Sigmoid colon (tissue), 7 donors: ENCODE results near the gene SPATA45. TPM values are rescaled to one million over a fixed set of nuclear protein-coding genes. Genes with fewer than 3 reads are reported as not detected.

Experiments used
- DNase-seq: peaks from one replicate; pipeline ENCODE4 v3.0.0-alpha.2; 2019
- H3K27ac ChIP-seq, 4 donors: fragments of 200-600 bp; sonication (generic); one replicate each; pipeline ENCODE4 v1.5.1; 2016 to 2019; ENCODE audit warnings: mild to moderate bottlenecking in 1 of 4
- H3K27me3 ChIP-seq, 3 donors: fragments of 200-600 bp; sonication (generic); one replicate each; pipeline ENCODE4 v1.5.1; 2019; ENCODE audit warnings: mild to moderate bottlenecking in 1 of 3
- H3K36me3 ChIP-seq, 4 donors: fragments of 200-600 bp; sonication (generic); one replicate each; pipeline ENCODE4 v1.5.1; 2016 to 2019
- H3K4me1 ChIP-seq, 4 donors: fragments of 200-600 bp; sonication (generic); one replicate each; pipeline ENCODE4 v1.5.1; 2017 to 2019
- H3K4me3 ChIP-seq, 4 donors: fragments of 200-600 bp; sonication (generic); one replicate each; pipeline ENCODE4 v1.5.1; 2017 to 2019; ENCODE audit warnings: mild to moderate bottlenecking in 2 of 4, moderate library complexity in 1 of 4
- H3K9me3 ChIP-seq, 4 donors: fragments of 200-600 bp in 3 of 4; sonication (generic) in 3 of 4; one replicate each; pipeline versions ENCODE4 v1.5.1 to v1.6.1; 2013 to 2019
- CTCF ChIP-seq, 4 experiments: fragments of 450-650 bp in 3 of 4; fragments of 200-600 bp in 1 of 4; IDR thresholded peaks; one replicate each; pipeline ENCODE4 v1.5.1; 2016 to 2019; ENCODE audit warnings: antibody characterized with exemption in 4 of 4, mild to moderate bottlenecking in 3 of 4, moderate library complexity in 2 of 4
- EP300 ChIP-seq, 4 donors: sonication (generic); formaldehyde crosslinking; IDR thresholded peaks; one replicate each; pipeline ENCODE4 v1.6.1; 2017; ENCODE audit warnings: antibody characterized with exemption in 4 of 4
- POLR2A ChIP-seq, 2 donors: fragments of 450-650 bp; IDR thresholded peaks; one replicate each; pipeline ENCODE4 v1.6.1; 2016; ENCODE audit warnings: antibody characterized with exemption in 2 of 2, mild to moderate bottlenecking in 2 of 2, moderate library complexity in 2 of 2
- POLR2AphosphoS5 ChIP-seq, 4 donors: sonication (generic); formaldehyde crosslinking; IDR thresholded peaks; one replicate each; pipeline ENCODE4 v1.6.1; 2017; ENCODE audit warnings: antibody characterized with exemption in 4 of 4
- WGBS, 2 donors: extraction: QIAGEN DNeasy Blood & Tissue Kit; methylation state at CpG; one replicate each; pipeline ENCODE4 v1.1.7; 2013; 5-methylcytosine and 5-hydroxymethylcytosine counted together
- intact Hi-C: fragments of 100-400 bp; cut with DNase I; formaldehyde crosslinking; loops from one replicate; pipeline ENCODE4 v1.15.1; 2023
- polyA plus RNA-seq, 3 donors: library from polyadenylated mRNA; stranded (reverse); fragments of 200-250 nt; gene quantifications; one replicate each; pipeline ENCODE4 v1.2.3, GENCODE V29; 2013
- total RNA-seq, 4 donors: library from RNA; depleted of rRNA; stranded (reverse); fragments of >200 nt; gene quantifications; one replicate each; pipeline ENCODE4 v1.1.0, GENCODE V29; 2016
- donor health status: healthy with polysubstance abuse.
- donor health status: Bipolar disorder and iron deficiency.
- donor health status: healthy.

Gene SPATA45
- total and polyA plus RNA-seq, 7 donors, result not detected

GRCh38 chr1:212824201-212824600, 23.2 kb downstream of the SPATA45 start:
- no peaks in the 10 kb centered on the region for H3K36me3 ChIP-seq
- H3K27ac ChIP-seq, result no peak overlapping the region
- no peak for DNase-seq
- intact Hi-C loops, result no loop called here
- TF ChIP-seq CTCF (IDR thresholded peaks at IDR 0.05) (no peak), POLR2A (IDR thresholded peaks at IDR 0.05) (no peak), POLR2AphosphoS5 (IDR thresholded peaks at IDR 0.05) (no peak), EP300 (IDR thresholded peaks at IDR 0.05) (no peak)
- H3K9me3 ChIP-seq, result peaks cover 0 to 10% (median 9%) of the 10 kb centered on the region in 4 donors
- no peaks in the 10 kb centered on the region for H3K27me3 ChIP-seq
- WGBS, 2 donors, result 97% methylated on average over 16 of the region's 16 CpGs
- no peak overlapping the region for H3K4me3 ChIP-seq
- H3K4me1 ChIP-seq, result no peaks in the 10 kb centered on the region

- no peaks in the 10 kb centered on the region for H3K27me3 ChIP-seq
- H3K4me3 ChIP-seq, result no peak overlapping the region
- peaks cover 0 to 10% (median 9%) of the 10 kb centered on the region in 4 donors for H3K9me3 ChIP-seq
- H3K4me1 ChIP-seq, result no peaks in the 10 kb centered on the region
- 97 to 98% methylated on average over 3 of the region's 3 CpGs for WGBS, 2 donors
- no peak for TF ChIP-seq CTCF (IDR thresholded peaks at IDR 0.05)
- no peak for TF ChIP-seq POLR2A (IDR thresholded peaks at IDR 0.05)
- TF ChIP-seq POLR2AphosphoS5 (IDR thresholded peaks at IDR 0.05), result no peak
- no peak for TF ChIP-seq EP300 (IDR thresholded peaks at IDR 0.05)
- no peak for DNase-seq
- no peaks in the 10 kb centered on the region for H3K36me3 ChIP-seq
- intact Hi-C loops, result no loop called here
- no peak overlapping the region for H3K27ac ChIP-seq
Observed at GRCh38 chr1:212822956-212823355, 24.5 kb downstream of the SPATA45 start.

GRCh38 chr1:212820969-212821368, 26.5 kb downstream of the SPATA45 start:
- 84 to 87% methylated on average over 2 of the region's 2 CpGs for WGBS, 2 donors
- H3K36me3 ChIP-seq, result no peaks in the 10 kb centered on the region
- no peak for DNase-seq
- H3K4me3 ChIP-seq, result no peak overlapping the region
- H3K4me1 ChIP-seq, result no peaks in the 10 kb centered on the region
- H3K9me3 ChIP-seq, result peaks cover 0 to 9% (median 6%) of the 10 kb centered on the region in 4 donors
- no peaks in the 10 kb centered on the region for H3K27me3 ChIP-seq
- TF ChIP-seq POLR2AphosphoS5 (IDR thresholded peaks at IDR 0.05) (no peak), EP300 (IDR thresholded peaks at IDR 0.05) (no peak), POLR2A (IDR thresholded peaks at IDR 0.05) (no peak), CTCF (IDR thresholded peaks at IDR 0.05) (no peak)
- intact Hi-C loops, result no loop called here
- no peak overlapping the region for H3K27ac ChIP-seq

GRCh38 chr1:212819726-212820125, 27.7 kb downstream of the SPATA45 start:
- no peak overlapping the region for H3K27ac ChIP-seq
- no peaks in the 10 kb centered on the region for H3K27me3 ChIP-seq
- H3K4me1 ChIP-seq, result no peaks in the 10 kb centered on the region
- no peak for TF ChIP-seq CTCF (IDR thresholded peaks at IDR 0.05)
- TF ChIP-seq POLR2AphosphoS5 (IDR thresholded peaks at IDR 0.05), result no peak
- no peak for TF ChIP-seq EP300 (IDR thresholded peaks at IDR 0.05)
- no peak for TF ChIP-seq POLR2A (IDR thresholded peaks at IDR 0.05)
- DNase-seq, result no peak
- H3K36me3 ChIP-seq, result no peaks in the 10 kb centered on the region
- 33 to 52% methylated on average over 5 of the region's 5 CpGs for WGBS, 2 donors
- no peaks in the 10 kb centered on the region for H3K9me3 ChIP-seq
- intact Hi-C loops, result loop anchor here (5.0 kb wide), 1 partner anchor 178 kb away; no protein-coding TSS in a partner anchor
- no peak overlapping the region for H3K4me3 ChIP-seq
